KG1 (cell line): ENCODE measurements around the gene IL1RAPL1.

Source experiments
- DNase-seq: peaks from one replicate; lab custom pipeline; 2025; lab: John Stamatoyannopoulos, UW

IL1RAPL1 gene

GRCh38 chrX:29890646-29891200 lies 1303.5 kb downstream of the IL1RAPL1 start:
- DNase-seq = no peak

- DNase-seq = no peak
Observed at GRCh38 chrX:29902004-29902403, 1314.8 kb downstream of the IL1RAPL1 start.

- DNase-seq = no peak
Observed at GRCh38 chrX:29903360-29903759, 1316.1 kb downstream of the IL1RAPL1 start.

GRCh38 chrX:29911673-29912072 lies 1324.4 kb downstream of the IL1RAPL1 start:
- no peak for DNase-seq

- DNase-seq = no peak
Observed at GRCh38 chrX:29913647-29914046, 1326.4 kb downstream of the IL1RAPL1 start.

GRCh38 chrX:29922607-29923006 lies 1335.4 kb downstream of the IL1RAPL1 start:
- no peak for DNase-seq

- no peak for DNase-seq
Observed at GRCh38 chrX:29926056-29926455, 1338.8 kb downstream of the IL1RAPL1 start.

- DNase-seq = no peak
Observed at GRCh38 chrX:29926659-29927058, 1339.4 kb downstream of the IL1RAPL1 start.

- no peak for DNase-seq
Observed at GRCh38 chrX:29935455-29935854, 1348.2 kb downstream of the IL1RAPL1 start.

GRCh38 chrX:29940750-29941149 lies 1353.5 kb downstream of the IL1RAPL1 start:
- DNase-seq = no peak

GRCh38 chrX:29941287-29941686 lies 1354.0 kb downstream of the IL1RAPL1 start:
- no peak for DNase-seq

- DNase-seq = no peak
Observed at GRCh38 chrX:29947225-29947624, 1360.0 kb downstream of the IL1RAPL1 start.

GRCh38 chrX:29948653-29949052 lies 1361.4 kb downstream of the IL1RAPL1 start:
- DNase-seq = no peak

GRCh38 chrX:29952016-29952415 lies 1364.8 kb downstream of the IL1RAPL1 start:
- DNase-seq = no peak

GRCh38 chrX:29962061-29962460 lies 1374.8 kb downstream of the IL1RAPL1 start:
- DNase-seq = no peak

GRCh38 chrX:29965634-29966033 lies 1378.4 kb downstream of the IL1RAPL1 start:
- DNase-seq = no peak

GRCh38 chrX:29992083-29992482 lies 1404.8 kb downstream of the IL1RAPL1 start:
- DNase-seq = no peak

- DNase-seq = no peak
Observed at GRCh38 chrX:30005813-30006212, 1418.6 kb downstream of the IL1RAPL1 start.
